Activated T-cell treated with anti-CD3 and anti-CD28 coated beads, Interleukin-2, amount 50 U/mL, for 72 hours (primary cell): ENCODE results near the gene LIPK. TPM values are rescaled to one million over a fixed set of nuclear protein-coding genes. Genes with fewer than 3 reads are reported as not detected.
A peak's percentile ranks its signal among the peaks of the same experiment; 100 is the strongest.
"Not testable (repeated sequence)": the region's sequence is repeated elsewhere in the genome, so short reads cannot be mapped to it uniquely, and the experiment has no call there.

Experiments
- ATAC-seq, 2 donors: fragments of 150-1000 bp; cut with Tn5 transposase; replicated peaks in 1 of 2; 2 replicates each; pipeline ENCODE4 v1.10.0; 2021; ENCODE audit warnings: moderate library complexity in 2 of 2, mild to moderate bottlenecking in 1 of 2
- DNase-seq, 2 donors: peaks; one replicate each; pipeline ENCODE4 v3.0.0; 2021 to 2022; ENCODE audit warnings: mixed read lengths in 1 of 2
- H3K27ac Mint-ChIP-seq: one replicate; pipeline ENCODE4 v1.8.0; 2022; ENCODE audit warnings: mild to moderate bottlenecking, moderate library complexity, mixed read lengths
- H3K27me3 Mint-ChIP-seq: one replicate; pipeline ENCODE4 v1.8.0; 2022; ENCODE audit warnings: low read depth, mixed read lengths
- H3K36me3 Mint-ChIP-seq, 2 donors: one replicate each; pipeline ENCODE4 v1.8.0; 2022; ENCODE audit warnings: mixed read lengths in 2 of 2, mild to moderate bottlenecking in 1 of 2; ENCODE audit not compliant: insufficient read depth in 2 of 2
- H3K4me1 Mint-ChIP-seq: one replicate; pipeline ENCODE4 v1.8.0; 2022; ENCODE audit warnings: low read depth, mixed read lengths
- H3K4me3 Mint-ChIP-seq, 2 donors: one replicate each; pipeline ENCODE4 v1.8.0; 2022; ENCODE audit warnings: mild to moderate bottlenecking in 2 of 2, mixed read lengths in 2 of 2, moderate library complexity in 2 of 2
- H3K9me3 Mint-ChIP-seq, 2 donors: one replicate each; pipeline ENCODE4 v1.8.0; 2022; ENCODE audit warnings: mixed read lengths in 2 of 2
- total RNA-seq, 2 donors: library from RNA; stranded (reverse); gene quantifications; one replicate each; pipeline ENCODE4 v1.2.3, GENCODE V29; 2022

LIPK gene
- total RNA-seq, 2 donors from 2014 or later: not detected

GRCh38 chr10:88731296-88731695, 25.2 kb downstream of the LIPK start:
- H3K4me1 Mint-ChIP-seq: no peaks in the 10 kb centered on the region
- no peak overlapping the region for H3K4me3 Mint-ChIP-seq
- ATAC-seq (no peak), DNase-seq (no peak)
- no peak overlapping the region for H3K27ac Mint-ChIP-seq
- H3K36me3 Mint-ChIP-seq: no peaks in the 10 kb centered on the region
- H3K27me3 Mint-ChIP-seq: peaks cover 20% of the 10 kb centered on the region
- H3K9me3 Mint-ChIP-seq: no peaks in the 10 kb centered on the region

GRCh38 chr10:88733215-88733614, 27.2 kb downstream of the LIPK start:
- Mint-ChIP-seq H3K4me1 (no peaks in the 10 kb centered on the region), H3K36me3 (no peaks in the 10 kb centered on the region), H3K27ac (no peak overlapping the region), H3K27me3 (peaks cover 29% of the 10 kb centered on the region), H3K9me3 (no peaks in the 10 kb centered on the region), H3K4me3 (no peak overlapping the region)
- DNase-seq (no peak), ATAC-seq (no peak)

- H3K27ac Mint-ChIP-seq: no peak overlapping the region
- H3K4me1 Mint-ChIP-seq: no peaks in the 10 kb centered on the region
- no peak overlapping the region for H3K4me3 Mint-ChIP-seq
- no peak for ATAC-seq
- no peaks in the 10 kb centered on the region for H3K36me3 Mint-ChIP-seq
- peaks cover 46% of the 10 kb centered on the region for H3K27me3 Mint-ChIP-seq
- DNase-seq: no peak
- H3K9me3 Mint-ChIP-seq: no peaks in the 10 kb centered on the region
These were observed 29.6 kb downstream of the LIPK start for GRCh38 chr10:88735661-88736060.

GRCh38 chr10:88741921-88742320, 35.9 kb downstream of the LIPK start:
- H3K4me3 Mint-ChIP-seq, H3K36me3 Mint-ChIP-seq, H3K4me1 Mint-ChIP-seq, H3K9me3 Mint-ChIP-seq, H3K27ac Mint-ChIP-seq, DNase-seq, ATAC-seq: not testable (repeated sequence)
- H3K27me3 Mint-ChIP-seq: peaks cover 51% of the 10 kb centered on the region

GRCh38 chr10:88742448-88742847, 36.4 kb downstream of the LIPK start:
- Mint-ChIP-seq H3K27me3 (peaks cover 51% of the 10 kb centered on the region), H3K4me1 (no peaks in the 10 kb centered on the region), H3K27ac (no peak overlapping the region), H3K36me3 (peaks cover 0 to 2% of the 10 kb centered on the region in 2 donors), H3K9me3 (peaks cover 0 to 5% of the 10 kb centered on the region in 2 donors), H3K4me3 (no peak overlapping the region)
- ATAC-seq (no peak), DNase-seq (no peak)

- DNase-seq (no peak), ATAC-seq (no peak)
- Mint-ChIP-seq H3K4me3 (no peak overlapping the region), H3K36me3 (peaks cover 0 to 2% of the 10 kb centered on the region in 2 donors), H3K4me1 (no peaks in the 10 kb centered on the region), H3K27ac (no peak overlapping the region), H3K27me3 (peaks cover 35% of the 10 kb centered on the region), H3K9me3 (peaks cover 0 to 5% of the 10 kb centered on the region in 2 donors)
These were observed 38.0 kb downstream of the LIPK start for GRCh38 chr10:88744002-88744401.

GRCh38 chr10:88745633-88746032, 39.6 kb downstream of the LIPK start:
- H3K4me1 Mint-ChIP-seq: no peaks in the 10 kb centered on the region
- DNase-seq (no peak), ATAC-seq (no peak)
- peaks cover 0 to 2% of the 10 kb centered on the region in 2 donors for H3K36me3 Mint-ChIP-seq
- H3K27me3 Mint-ChIP-seq: peaks cover 27% of the 10 kb centered on the region
- peaks cover 0 to 5% of the 10 kb centered on the region in 2 donors for H3K9me3 Mint-ChIP-seq
- no peak overlapping the region for H3K4me3 Mint-ChIP-seq
- H3K27ac Mint-ChIP-seq: no peak overlapping the region

- Mint-ChIP-seq H3K36me3 (no peaks in the 10 kb centered on the region), H3K27ac (no peak overlapping the region)
- no peak for DNase-seq
These were observed 48.2 kb downstream of the LIPK start for GRCh38 chr10:88754287-88754686.

GRCh38 chr10:88755753-88756152, 49.7 kb downstream of the LIPK start:
- peak; percentile 78 to 89 for ATAC-seq
- H3K4me1 Mint-ChIP-seq: peaks cover 14% of the 10 kb centered on the region
- no peaks in the 10 kb centered on the region for H3K9me3 Mint-ChIP-seq
- peaks cover 7% of the 10 kb centered on the region for H3K27me3 Mint-ChIP-seq
- DNase-seq: peak; percentile 13 to 22
- no peaks in the 10 kb centered on the region for H3K36me3 Mint-ChIP-seq
- no peak overlapping the region for H3K4me3 Mint-ChIP-seq
- H3K27ac Mint-ChIP-seq: no peak overlapping the region

More at GRCh38 chr10:88754287-88754686, 48.2 kb downstream of the LIPK start:
- no peaks in the 10 kb centered on the region for H3K9me3 Mint-ChIP-seq
- no peak for ATAC-seq
- no peak overlapping the region for H3K4me3 Mint-ChIP-seq
- H3K4me1 Mint-ChIP-seq: peaks cover 7% of the 10 kb centered on the region
- H3K27me3 Mint-ChIP-seq: peaks cover 7% of the 10 kb centered on the region

GRCh38 chr10:88756660-88757059, 50.6 kb downstream of the LIPK start:
- no peak for DNase-seq
- no peak for ATAC-seq
- Mint-ChIP-seq H3K4me3 (no peak overlapping the region), H3K9me3 (no peaks in the 10 kb centered on the region), H3K36me3 (no peaks in the 10 kb centered on the region), H3K27me3 (peaks cover 7% of the 10 kb centered on the region), H3K4me1 (peaks cover 14% of the 10 kb centered on the region), H3K27ac (no peak overlapping the region)

- Mint-ChIP-seq H3K4me1 (peaks cover 22% of the 10 kb centered on the region), H3K36me3 (no peaks in the 10 kb centered on the region), H3K27ac (no peak within 1 kb of the TSS), H3K9me3 (no peaks in the 10 kb centered on the region), H3K4me3 (no peak within 1 kb of the TSS), H3K27me3 (peaks cover 18% of the 10 kb centered on the region)
- DNase-seq: no peak
- ATAC-seq: no peak
These were observed 53.5 kb downstream of the LIPK start, which contains the start of gene LIPN for GRCh38 chr10:88759366-88760101. LIPN (plus strand) TSS chr10:88760020; CDS start chr10:88761406, 1,386 bp downstream.

GRCh38 chr10:88762906-88763305, 56.9 kb downstream of the LIPK start:
- DNase-seq: no peak
- Mint-ChIP-seq H3K9me3 (no peaks in the 10 kb centered on the region), H3K4me1 (peaks cover 15% of the 10 kb centered on the region), H3K36me3 (no peaks in the 10 kb centered on the region), H3K27me3 (peaks cover 29% of the 10 kb centered on the region), H3K4me3 (no peak overlapping the region), H3K27ac (no peak overlapping the region)
- ATAC-seq: no peak

- no peak overlapping the region for H3K27ac Mint-ChIP-seq
- ATAC-seq: no peak
- H3K27me3 Mint-ChIP-seq: peaks cover 29% of the 10 kb centered on the region
- no peaks in the 10 kb centered on the region for H3K9me3 Mint-ChIP-seq
- DNase-seq: no peak
- peaks cover 15% of the 10 kb centered on the region for H3K4me1 Mint-ChIP-seq
- H3K4me3 Mint-ChIP-seq: no peak overlapping the region
- no peaks in the 10 kb centered on the region for H3K36me3 Mint-ChIP-seq
These were observed 57.4 kb downstream of the LIPK start for GRCh38 chr10:88763441-88763840.

- no peaks in the 10 kb centered on the region for H3K9me3 Mint-ChIP-seq
- H3K4me1 Mint-ChIP-seq: peaks cover 15% of the 10 kb centered on the region
- H3K27ac Mint-ChIP-seq: no peak overlapping the region
- no peak overlapping the region for H3K4me3 Mint-ChIP-seq
- no peak for DNase-seq
- no peak for ATAC-seq
- H3K27me3 Mint-ChIP-seq: peaks cover 29% of the 10 kb centered on the region
- H3K36me3 Mint-ChIP-seq: no peaks in the 10 kb centered on the region
These were observed 58.1 kb downstream of the LIPK start for GRCh38 chr10:88764110-88764509.
